Mucosa of descending colon (tissue), 3 donors: Measurements from ENCODE around the gene UBD. TPM values are rescaled to one million over a fixed set of nuclear protein-coding genes. Genes with fewer than 3 reads are reported as not detected.

Source experiments
- ATAC-seq: fragments of 200-7000 bp; cut with Tn5 transposase; one replicate; pipeline ENCODE4 v1.9.1; 2020; ENCODE audit warnings: mild to moderate bottlenecking, moderate library complexity
- DNase-seq, 3 donors: peaks; one replicate each; pipeline ENCODE4 v3.0.0-alpha.2; 2020
- H3K36me3 ChIP-seq: fragments of 200-600 bp; one replicate; pipeline ENCODE4 v1.8.0; 2021; ENCODE audit warnings: low read depth, mild to moderate bottlenecking
- H3K4me1 ChIP-seq: fragments of 200-600 bp; one replicate; pipeline ENCODE4 v1.8.0; 2021; ENCODE audit warnings: low read depth, mild to moderate bottlenecking
- H3K4me3 ChIP-seq: fragments of 200-600 bp; one replicate; pipeline ENCODE4 v1.8.0; 2021; ENCODE audit warnings: mild to moderate bottlenecking
- H3K9me3 ChIP-seq: fragments of 200-600 bp; one replicate; pipeline ENCODE4 v1.8.0; 2021; ENCODE audit warnings: mild to moderate bottlenecking
- CTCF ChIP-seq: fragments of 200-600 bp; IDR thresholded peaks from one replicate; pipeline ENCODE4 v1.8.0; 2022; ENCODE audit warnings: antibody characterized with exemption, mild to moderate bottlenecking
- intact Hi-C, 2 donors: fragments of 100-400 bp; cut with DNase I in 1 of 2; cut with micrococcal nuclease in 1 of 2; formaldehyde crosslinking; loops; one replicate each; pipeline versions ENCODE4 v1.11.0 to v1.11.1; 2022; cut with DNase I, micrococcal nuclease
- total RNA-seq, 3 donors: library from RNA; stranded (reverse); fragmentation: NEBNext Ultra II Directional in 2 of 3; extraction: Animal tissue kit (Norgen Biotek cat#: 25700) in 2 of 3; gene quantifications; one replicate each; pipeline versions ENCODE4 v1.2.1 to v1.2.4, GENCODE V29; 2021 to 2023
- donor health status: DM: no; HTN: no; CAD: no; lungs with moderate emphysema.
- donor health status: DM: no; HTN: no; CAD: no.
- donor health status: DM: no; HTN: yes; CAD: no.

UBD gene
- total RNA-seq, 3 donors from 2014 or later: 4.2 to 11.7 TPM; not detected in 1

DNA sequence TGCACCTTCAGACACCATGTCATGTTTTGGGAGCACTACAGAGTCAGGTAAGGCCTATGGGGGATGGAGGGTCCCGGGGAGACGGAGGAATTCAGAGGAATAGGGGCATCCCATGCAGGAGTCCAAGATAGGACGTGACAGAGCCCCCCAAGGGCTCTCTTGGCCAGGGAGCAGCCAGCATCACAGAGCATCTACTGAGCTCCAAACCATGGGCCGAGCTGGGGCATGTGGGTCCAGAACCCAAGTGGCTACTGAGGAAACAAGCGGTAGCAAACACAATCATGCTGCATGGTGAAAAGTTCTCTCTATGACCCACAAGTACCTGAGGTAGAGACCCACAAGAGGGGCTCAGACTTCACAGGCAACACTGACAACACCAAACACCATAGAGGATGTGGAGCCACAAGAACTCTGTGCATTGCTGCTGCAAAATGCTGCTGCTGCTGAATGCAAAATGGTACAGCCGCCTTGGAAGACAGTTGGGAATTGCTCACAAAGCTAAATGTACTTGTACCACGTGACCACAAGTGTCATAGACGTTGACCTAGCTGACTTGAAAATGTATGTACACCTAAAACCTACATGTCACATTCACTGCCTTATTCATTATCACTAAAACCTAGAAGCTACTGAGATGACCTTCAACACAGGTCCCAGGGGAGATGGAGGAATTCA, 38.4 kb downstream of the UBD start:
- TF ChIP-seq CTCF: no peak
- Histone ChIP-seq H3K9me3 (no peaks in the 10 kb centered on the region), H3K4me3 (no peak overlapping the region), H3K4me1 (no peaks in the 10 kb centered on the region), H3K36me3 (no peaks in the 10 kb centered on the region)
- intact Hi-C loops: no loop called here
- ATAC-seq (no peak), DNase-seq (no peak)

DNA sequence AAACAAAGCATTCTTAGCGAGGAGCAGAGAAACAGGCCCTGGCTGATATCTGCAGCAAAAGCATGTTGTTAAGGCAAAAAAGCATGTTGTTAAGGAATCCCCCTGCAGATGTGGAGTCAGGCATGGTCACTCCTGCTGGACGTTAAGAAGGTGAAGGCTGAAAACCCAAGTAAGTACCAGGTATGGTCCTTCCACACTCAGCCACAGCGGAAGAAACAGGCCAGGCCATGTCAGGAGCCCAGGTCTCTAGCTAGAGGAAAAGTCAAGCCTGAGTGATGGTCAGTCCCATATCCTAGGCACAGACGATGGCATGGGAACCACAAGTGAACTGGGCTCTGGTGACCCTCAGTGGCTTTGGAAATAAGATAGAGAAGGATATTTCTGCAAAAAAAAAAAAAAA, 39.3 kb downstream of the UBD start:
- ATAC-seq (no peak), DNase-seq (no peak)
- intact Hi-C loops: no loop called here
- TF ChIP-seq CTCF: no peak
- no peaks in the 10 kb centered on the region for H3K4me1 ChIP-seq
- no peaks in the 10 kb centered on the region for H3K9me3 ChIP-seq
- no peak overlapping the region for H3K4me3 ChIP-seq
- no peaks in the 10 kb centered on the region for H3K36me3 ChIP-seq

- no peak overlapping the region for H3K4me3 ChIP-seq
- intact Hi-C loops: no loop called here
- H3K4me1 ChIP-seq: no peaks in the 10 kb centered on the region
- TF ChIP-seq CTCF: no peak
- H3K36me3 ChIP-seq: no peaks in the 10 kb centered on the region
- H3K9me3 ChIP-seq: no peaks in the 10 kb centered on the region
- DNase-seq (no peak), ATAC-seq (no peak)
These were observed 40.1 kb downstream of the UBD start for GRCh38 chr6:29519291-29520010.

- Histone ChIP-seq H3K9me3 (no peaks in the 10 kb centered on the region), H3K4me3 (no peak overlapping the region), H3K36me3 (no peaks in the 10 kb centered on the region), H3K4me1 (no peaks in the 10 kb centered on the region)
- intact Hi-C loops: no loop called here
- ATAC-seq (no peak), DNase-seq (no peak)
- no peak for TF ChIP-seq CTCF
These were observed 41.6 kb downstream of the UBD start for GRCh38 chr6:29517728-29518440.

DNA sequence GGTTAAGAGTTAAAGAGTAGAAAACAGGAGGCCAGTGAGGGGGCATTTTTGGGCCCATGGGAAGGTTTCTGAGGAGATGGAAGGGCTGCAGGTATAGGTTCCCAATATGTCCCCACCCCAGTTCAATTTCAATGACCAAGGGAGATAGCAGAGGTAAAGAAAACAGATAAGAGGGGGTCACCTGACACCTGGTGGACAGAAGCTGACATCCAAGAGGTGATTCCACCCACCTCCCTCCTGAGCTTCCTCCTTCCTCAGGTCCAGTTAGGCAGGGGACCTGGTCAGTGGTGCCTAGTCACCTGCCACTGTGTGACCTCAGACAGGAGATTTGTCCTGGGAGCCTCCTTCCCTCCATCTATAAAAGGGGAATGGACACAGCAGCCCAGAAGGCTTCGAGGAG, 42.3 kb downstream of the UBD start:
- Histone ChIP-seq H3K36me3 (no peaks in the 10 kb centered on the region), H3K4me1 (no peaks in the 10 kb centered on the region), H3K9me3 (no peaks in the 10 kb centered on the region), H3K4me3 (no peak overlapping the region)
- intact Hi-C loops: no loop called here
- TF ChIP-seq CTCF: no peak
- no peak for DNase-seq
- no peak for ATAC-seq
